Neuronal stem cell (in vitro differentiated cells): ENCODE results near the gene CDH26.

Experiments
- DNase-seq: peaks from one replicate; pipeline ENCODE4 v3.0.0-alpha.2; 2013; ENCODE audit warnings: low spot score
- H2AFZ ChIP-seq: one replicate; pipeline ENCODE4 v1.6.1; 2013; ENCODE audit warnings: mild to moderate bottlenecking, low read length, inconsistent platforms
- H2AK5ac ChIP-seq: 2 replicates; pipeline ENCODE4 v1.6.1; 2013; ENCODE audit warnings: low read depth, mild to moderate bottlenecking, inconsistent platforms, low read length, moderate library complexity, mixed read lengths
- H2BK120ac ChIP-seq: 2 replicates; pipeline ENCODE4 v1.6.1; 2013; ENCODE audit warnings: low read depth, mild to moderate bottlenecking, inconsistent platforms, low read length, moderate library complexity, mixed read lengths
- H2BK12ac ChIP-seq: one replicate; pipeline ENCODE4 v1.6.1; 2013; ENCODE audit warnings: low read length, inconsistent platforms
- H2BK15ac ChIP-seq: 2 replicates; pipeline ENCODE4 v1.6.1; 2013; ENCODE audit warnings: mild to moderate bottlenecking, low read length, inconsistent platforms, mixed read lengths
- H2BK5ac ChIP-seq: one replicate; pipeline ENCODE4 v1.6.1; 2013; ENCODE audit warnings: inconsistent platforms, mild to moderate bottlenecking, low read length, moderate library complexity
- H3K14ac ChIP-seq: one replicate; pipeline ENCODE4 v1.6.1; 2013; ENCODE audit warnings: low read length, inconsistent platforms
- H3K18ac ChIP-seq: 2 replicates; pipeline ENCODE4 v1.6.1; 2013; ENCODE audit warnings: low read length, inconsistent platforms
- H3K23ac ChIP-seq: 2 replicates; pipeline ENCODE4 v1.6.1; 2013; ENCODE audit warnings: low read depth, mild to moderate bottlenecking, mixed read lengths, low read length, inconsistent platforms; ENCODE audit not compliant: poor library complexity
- H3K27ac ChIP-seq: replicated peaks from 3 replicates; pipeline ENCODE4 v1.5.1; 2013; ENCODE audit warnings: low read length, inconsistent platforms
- H3K27me3 ChIP-seq, 3 experiments: 2 replicates each; pipeline ENCODE4 v1.6.1; 2013; ENCODE audit warnings: low read length in 3 of 3, mild to moderate bottlenecking in 2 of 3, inconsistent platforms in 1 of 3, low read depth in 1 of 3, mixed read lengths in 1 of 3, moderate library complexity in 1 of 3; ENCODE audit not compliant: control insufficient read depth in 3 of 3, insufficient read depth in 3 of 3
- H3K36me3 ChIP-seq, 2 donors: replicated peaks in 1 of 2; 2 replicates each; pipeline ENCODE4 v1.6.1; 2013; ENCODE audit warnings: low read length in 2 of 2; ENCODE audit not compliant: control insufficient read depth in 2 of 2, insufficient read depth in 2 of 2
- H3K4ac ChIP-seq: 2 replicates; pipeline ENCODE4 v1.6.1; 2013; ENCODE audit warnings: inconsistent platforms, mild to moderate bottlenecking, low read length, moderate library complexity
- H3K4me1 ChIP-seq, 2 donors: 1 replicate in 1 of 2; 2 replicates in 1 of 2; pipeline ENCODE4 v1.6.1; 2013; ENCODE audit warnings: low read length in 2 of 2, low read depth in 1 of 2; ENCODE audit not compliant: control insufficient read depth in 2 of 2, insufficient read depth in 1 of 2
- H3K4me2 ChIP-seq: one replicate; pipeline ENCODE4 v1.6.1; 2013; ENCODE audit warnings: mild to moderate bottlenecking, low read length, inconsistent platforms; ENCODE audit not compliant: insufficient read depth, poor library complexity, severe bottlenecking
- H3K4me3 ChIP-seq, 2 donors: 2 replicates each; pipeline ENCODE4 v1.5.1; 2013; ENCODE audit warnings: low read length in 2 of 2, mild to moderate bottlenecking in 2 of 2, inconsistent platforms in 1 of 2, moderate library complexity in 1 of 2
- H3K79me1 ChIP-seq: one replicate; pipeline ENCODE4 v1.6.1; 2013; ENCODE audit warnings: low read depth, mild to moderate bottlenecking, inconsistent platforms, low read length, moderate library complexity
- H3K9ac ChIP-seq: one replicate; pipeline ENCODE4 v1.6.1; 2013; ENCODE audit warnings: mild to moderate bottlenecking, low read depth, low read length, inconsistent platforms; ENCODE audit not compliant: poor library complexity
- H3K9me3 ChIP-seq, 2 donors: replicated peaks in 1 of 2; 2 replicates each; pipeline versions ENCODE3 to v1.6.1; 2013; ENCODE audit warnings: low read length in 2 of 2, mild to moderate bottlenecking in 2 of 2, inconsistent platforms in 1 of 2, low read depth in 1 of 2, mixed read lengths in 1 of 2, moderate library complexity in 1 of 2; ENCODE audit not compliant: control insufficient read depth in 2 of 2, insufficient read depth in 1 of 2
- H4K8ac ChIP-seq: one replicate; pipeline ENCODE4 v1.6.1; 2013; ENCODE audit warnings: low read depth, mild to moderate bottlenecking, inconsistent platforms, low read length, moderate library complexity
- H4K91ac ChIP-seq: one replicate; pipeline ENCODE4 v1.6.1; 2013; ENCODE audit warnings: low read length, low read depth, mild to moderate bottlenecking, inconsistent platforms; ENCODE audit not compliant: poor library complexity
- WGBS, 2 donors: extraction: QIAGEN DNeasy Blood & Tissue Kit; methylation state at CpG; one replicate each; pipeline ENCODE4 v1.1.7; 2013; ENCODE audit warnings: missing lambda C conversion rate in 2 of 2, mixed read lengths in 1 of 2; ENCODE audit not compliant: insufficient read length in 2 of 2, insufficient replicate concordance in 1 of 2; ENCODE audit errors: extremely low coverage in 2 of 2; 5-methylcytosine and 5-hydroxymethylcytosine counted together

CDH26 gene

GRCh38 chr20:59948828-59949720 is 9.1 kb upstream of the CDH26 start:
- Histone ChIP-seq H2AK5ac (no peak overlapping the region), H2BK15ac (no peak overlapping the region), H3K14ac (no peak overlapping the region), H3K27ac (no peak overlapping the region), H3K4me1 (peaks cover 1 to 7% of the 10 kb centered on the region in 2 donors), H2BK12ac (no peak overlapping the region), H3K27me3 (no peaks in the 10 kb centered on the region), H3K79me1 (no peaks in the 10 kb centered on the region), H4K8ac (no peak overlapping the region), H2BK5ac (no peak overlapping the region), H3K4me2 (no peak overlapping the region), H2BK120ac (no peak overlapping the region), H4K91ac (no peak overlapping the region), H3K4ac (no peak overlapping the region), H3K23ac (no peak overlapping the region), H3K9me3 (no peaks in the 10 kb centered on the region), H3K9ac (no peak overlapping the region), H2AFZ (no peak overlapping the region), H3K36me3 (peaks cover 3 to 22% of the 10 kb centered on the region in 2 donors), H3K4me3 (no peak overlapping the region), H3K18ac (no peak overlapping the region)
- DNase-seq = no peak
- WGBS, 2 donors = no CpG with 5 or more reads among the region's 7 CpGs

GRCh38 chr20:59949911-59950310 is 8.3 kb upstream of the CDH26 start:
- Histone ChIP-seq H2BK12ac (no peak overlapping the region), H3K4me3 (no peak overlapping the region), H3K27me3 (no peaks in the 10 kb centered on the region), H3K36me3 (peaks cover 0 to 14% of the 10 kb centered on the region in 2 donors), H3K18ac (no peak overlapping the region), H2BK15ac (no peak overlapping the region), H4K91ac (no peak overlapping the region), H2BK5ac (no peak overlapping the region), H2AK5ac (no peak overlapping the region), H3K4me2 (no peak overlapping the region), H3K9ac (no peak overlapping the region), H2BK120ac (no peak overlapping the region), H3K23ac (no peak overlapping the region), H3K4ac (no peak overlapping the region), H3K4me1 (peaks cover 1 to 3% of the 10 kb centered on the region in 2 donors), H2AFZ (no peak overlapping the region), H3K9me3 (no peaks in the 10 kb centered on the region), H4K8ac (no peak overlapping the region), H3K27ac (no peak overlapping the region), H3K79me1 (no peaks in the 10 kb centered on the region), H3K14ac (no peak overlapping the region)
- DNase-seq = no peak
- WGBS, 2 donors = no CpG with 5 or more reads among the region's 6 CpGs

- DNase-seq = no peak
- Histone ChIP-seq H2BK120ac (no peak overlapping the region), H2BK12ac (peak overlapping the region; percentile 60), H3K4me2 (no peak overlapping the region), H3K9ac (no peak overlapping the region), H3K23ac (no peak overlapping the region), H3K9me3 (no peaks in the 10 kb centered on the region), H3K4me3 (no peak overlapping the region), H2AFZ (no peak overlapping the region), H2AK5ac (peak overlapping the region; percentile 36), H3K4me1 (peaks cover 0 to 5% of the 10 kb centered on the region in 2 donors), H3K27ac (no peak overlapping the region), H3K36me3 (peaks cover 0 to 2% of the 10 kb centered on the region in 2 donors), H3K27me3 (no peaks in the 10 kb centered on the region), H4K91ac (no peak overlapping the region), H2BK5ac (no peak overlapping the region), H3K79me1 (no peaks in the 10 kb centered on the region), H3K18ac (no peak overlapping the region), H2BK15ac (peak overlapping the region; percentile 3), H3K14ac (no peak overlapping the region), H4K8ac (no peak overlapping the region), H3K4ac (no peak overlapping the region)
- no CpG with 5 or more reads among the region's 4 CpGs for WGBS, 2 donors
Measured at GRCh38 chr20:59954718-59955117, 3.5 kb upstream of the CDH26 start.

- Histone ChIP-seq H3K4me3 (no peak overlapping the region), H3K79me1 (no peaks in the 10 kb centered on the region), H2BK5ac (no peak overlapping the region), H3K9me3 (no peaks in the 10 kb centered on the region), H3K4me2 (no peak overlapping the region), H3K23ac (no peak overlapping the region), H2AK5ac (no peak overlapping the region), H2AFZ (no peak overlapping the region), H2BK120ac (no peak overlapping the region), H4K8ac (no peak overlapping the region), H3K14ac (no peak overlapping the region), H3K27ac (no peak overlapping the region), H3K9ac (no peak overlapping the region), H2BK12ac (no peak overlapping the region), H3K4ac (no peak overlapping the region), H3K18ac (no peak overlapping the region), H4K91ac (no peak overlapping the region), H3K27me3 (no peaks in the 10 kb centered on the region), H3K4me1 (peaks cover 0 to 5% of the 10 kb centered on the region in 2 donors), H2BK15ac (no peak overlapping the region), H3K36me3 (no peaks in the 10 kb centered on the region)
- WGBS, 2 donors = no CpG with 5 or more reads among the region's 8 CpGs
- no peak for DNase-seq
Measured at GRCh38 chr20:59955131-59955796, 3.0 kb upstream of the CDH26 start.
